ENCODE results near the gene UIMC1. TPM values are rescaled to one million over a fixed set of nuclear protein-coding genes. Genes with fewer than 3 reads are reported as not detected.

UIMC1 gene
- total RNA-seq, 1 donor from 2014 or later: 36.1 TPM

GRCh38 chr5:176868731-176869130 is 137.8 kb downstream of the UIMC1 start:
- Histone ChIP-seq H3K4me2 (ENCODE audit: low read length) (no peak overlapping the region), H3K4me1 (ENCODE audit: insufficient read depth, low read length) (no peaks in the 10 kb centered on the region), H3K4me3 (ENCODE audit: insufficient read depth, low read depth, low read length) (no peak overlapping the region), H2AFZ (ENCODE audit: low read depth, low read length) (no peak overlapping the region), H3K27me3 (ENCODE audit: insufficient read depth, low read length) (peaks cover 22% of the 10 kb centered on the region), H3K9me3 (ENCODE audit: insufficient read depth, low read depth, low read length) (no peaks in the 10 kb centered on the region), H3K9ac (ENCODE audit: low read length) (no peak overlapping the region), H3K79me2 (ENCODE audit: insufficient read depth, low read length) (no peaks in the 10 kb centered on the region), H3K36me3 (ENCODE audit: insufficient read depth, low read length) (no peaks in the 10 kb centered on the region), H4K20me1 (ENCODE audit: insufficient read depth, low read length) (no peaks in the 10 kb centered on the region), H3K27ac (ENCODE audit: low read depth, low read length) (no peak overlapping the region)
- Mint-ChIP-seq H3K27me3 (ENCODE audit: low read depth, unreplicated experiment) (peaks cover 50% of the 10 kb centered on the region), H3K4me1 (ENCODE audit: low read depth, unreplicated experiment) (no peaks in the 10 kb centered on the region), H3K9me3 (ENCODE audit: unreplicated experiment) (no peaks in the 10 kb centered on the region), H3K36me3 (ENCODE audit: low read depth, unreplicated experiment) (no peaks in the 10 kb centered on the region), H3K27ac (ENCODE audit: unreplicated experiment) (peak overlapping the region; percentile 34), H3K4me3 (ENCODE audit: unreplicated experiment) (no peak overlapping the region)
- no peak for TF ChIP-seq EZH2 (IDR thresholded peaks at IDR 0.05; ENCODE audit: insufficient read depth, low read length)
- no peak for TF ChIP-seq CTCF (IDR thresholded peaks at IDR 0.05; ENCODE audit: insufficient read depth, low read depth, low read length)
- FAIRE-seq (no peak), DNase-seq (ENCODE audit: low read depth) (no peak)

- no peak for FAIRE-seq
- Histone ChIP-seq H4K20me1 (ENCODE audit: insufficient read depth, low read length) (no peaks in the 10 kb centered on the region), H3K4me3 (ENCODE audit: insufficient read depth, low read depth, low read length) (no peak overlapping the region), H3K79me2 (ENCODE audit: insufficient read depth, low read length) (no peaks in the 10 kb centered on the region), H3K4me1 (ENCODE audit: insufficient read depth, low read length) (no peaks in the 10 kb centered on the region), H3K27me3 (ENCODE audit: insufficient read depth, low read length) (peaks cover 22% of the 10 kb centered on the region), H2AFZ (ENCODE audit: low read depth, low read length) (no peak overlapping the region), H3K9me3 (ENCODE audit: insufficient read depth, low read depth, low read length) (no peaks in the 10 kb centered on the region), H3K4me2 (ENCODE audit: low read length) (no peak overlapping the region), H3K36me3 (ENCODE audit: insufficient read depth, low read length) (no peaks in the 10 kb centered on the region), H3K27ac (ENCODE audit: low read depth, low read length) (no peak overlapping the region), H3K9ac (ENCODE audit: low read length) (no peak overlapping the region)
- TF ChIP-seq CTCF (IDR thresholded peaks at IDR 0.05; ENCODE audit: insufficient read depth, low read depth, low read length): no peak
- no peak for TF ChIP-seq EZH2 (IDR thresholded peaks at IDR 0.05; ENCODE audit: insufficient read depth, low read length)
- no peak for DNase-seq (ENCODE audit: low read depth)
- Mint-ChIP-seq H3K36me3 (ENCODE audit: low read depth, unreplicated experiment) (no peaks in the 10 kb centered on the region), H3K4me1 (ENCODE audit: low read depth, unreplicated experiment) (peaks cover 2% of the 10 kb centered on the region), H3K27ac (ENCODE audit: unreplicated experiment) (no peak overlapping the region), H3K9me3 (ENCODE audit: unreplicated experiment) (no peaks in the 10 kb centered on the region), H3K27me3 (ENCODE audit: low read depth, unreplicated experiment) (peaks cover 50% of the 10 kb centered on the region), H3K4me3 (ENCODE audit: unreplicated experiment) (no peak overlapping the region)
Measured at GRCh38 chr5:176868126-176868525, 138.5 kb downstream of the UIMC1 start.

GRCh38 chr5:176866707-176867310 is 139.8 kb downstream of the UIMC1 start:
- H3K9me3 Mint-ChIP-seq (ENCODE audit: unreplicated experiment): no peaks in the 10 kb centered on the region
- Histone ChIP-seq H3K4me1 (ENCODE audit: insufficient read depth, low read length) (no peaks in the 10 kb centered on the region), H4K20me1 (ENCODE audit: insufficient read depth, low read length) (no peaks in the 10 kb centered on the region), H3K27ac (ENCODE audit: low read depth, low read length) (no peak overlapping the region), H3K9ac (ENCODE audit: low read length) (no peak overlapping the region), H3K27me3 (ENCODE audit: insufficient read depth, low read length) (peaks cover 28% of the 10 kb centered on the region), H3K36me3 (ENCODE audit: insufficient read depth, low read length) (no peaks in the 10 kb centered on the region), H3K4me3 (ENCODE audit: insufficient read depth, low read depth, low read length) (no peak overlapping the region), H3K79me2 (ENCODE audit: insufficient read depth, low read length) (no peaks in the 10 kb centered on the region), H3K4me2 (ENCODE audit: low read length) (no peak overlapping the region), H2AFZ (ENCODE audit: low read depth, low read length) (no peak overlapping the region), H3K9me3 (ENCODE audit: insufficient read depth, low read depth, low read length) (no peaks in the 10 kb centered on the region)
- TF ChIP-seq EZH2 (IDR thresholded peaks at IDR 0.05; ENCODE audit: insufficient read depth, low read length) (peak; percentile 73), CTCF (IDR thresholded peaks at IDR 0.05; ENCODE audit: insufficient read depth, low read depth, low read length) (no peak)
- no peak for FAIRE-seq
- peaks cover 51% of the 10 kb centered on the region for H3K27me3 Mint-ChIP-seq (ENCODE audit: low read depth, unreplicated experiment)
- no peak overlapping the region for H3K4me3 Mint-ChIP-seq (ENCODE audit: unreplicated experiment)
- peaks cover 4% of the 10 kb centered on the region for H3K4me1 Mint-ChIP-seq (ENCODE audit: low read depth, unreplicated experiment)
- no peaks in the 10 kb centered on the region for H3K36me3 Mint-ChIP-seq (ENCODE audit: low read depth, unreplicated experiment)
- no peak for DNase-seq (ENCODE audit: low read depth)
- peak overlapping the region; percentile 86 for H3K27ac Mint-ChIP-seq (ENCODE audit: unreplicated experiment)
